Nephron (organoid): Measurements from ENCODE around the gene GPR149.

Experiments used
- H3K27ac Mint-ChIP-seq, 3 experiments: 2 replicates each; pipeline ENCODE4 v1.8.0; 2020; ENCODE audit warnings: mixed read lengths in 3 of 3, mild to moderate bottlenecking in 2 of 3, moderate library complexity in 1 of 3
- H3K27me3 Mint-ChIP-seq: 2 replicates; pipeline ENCODE4 v1.8.0; 2021; ENCODE audit warnings: low read depth, mild to moderate bottlenecking, moderate library complexity, mixed read lengths
- H3K36me3 Mint-ChIP-seq: 2 replicates; pipeline ENCODE4 v1.8.0; 2020; ENCODE audit warnings: low read depth, mixed read lengths
- H3K4me1 Mint-ChIP-seq: 2 replicates; pipeline ENCODE4 v1.8.0; 2020; ENCODE audit warnings: mixed read lengths
- H3K4me3 Mint-ChIP-seq, 3 experiments: 2 replicates each; pipeline ENCODE4 v1.8.0; 2020; ENCODE audit warnings: mild to moderate bottlenecking in 3 of 3, mixed read lengths in 3 of 3, moderate library complexity in 2 of 3
- H3K9me3 Mint-ChIP-seq: 2 replicates; pipeline ENCODE4 v1.8.0; 2020; ENCODE audit warnings: mixed read lengths
- TF ChIP-seq, protein P1 (sequence below), 3 experiments: fragments of 200-600 bp; sonication (generic); IDR thresholded peaks; one replicate each; pipeline ENCODE4 v1.5.0; 2021; ENCODE audit warnings: antibody characterized with exemption in 3 of 3; ENCODE audit not compliant: unreplicated experiment in 3 of 3

The GPR149 gene

GRCh38 chr3:154398084-154398967, 31.7 kb downstream of the GPR149 start:
- H3K4me1 Mint-ChIP-seq = no peaks in the 10 kb centered on the region
- no peaks in the 10 kb centered on the region for H3K27me3 Mint-ChIP-seq
- no peaks in the 10 kb centered on the region for H3K36me3 Mint-ChIP-seq
- TF ChIP-seq, protein P1, sequence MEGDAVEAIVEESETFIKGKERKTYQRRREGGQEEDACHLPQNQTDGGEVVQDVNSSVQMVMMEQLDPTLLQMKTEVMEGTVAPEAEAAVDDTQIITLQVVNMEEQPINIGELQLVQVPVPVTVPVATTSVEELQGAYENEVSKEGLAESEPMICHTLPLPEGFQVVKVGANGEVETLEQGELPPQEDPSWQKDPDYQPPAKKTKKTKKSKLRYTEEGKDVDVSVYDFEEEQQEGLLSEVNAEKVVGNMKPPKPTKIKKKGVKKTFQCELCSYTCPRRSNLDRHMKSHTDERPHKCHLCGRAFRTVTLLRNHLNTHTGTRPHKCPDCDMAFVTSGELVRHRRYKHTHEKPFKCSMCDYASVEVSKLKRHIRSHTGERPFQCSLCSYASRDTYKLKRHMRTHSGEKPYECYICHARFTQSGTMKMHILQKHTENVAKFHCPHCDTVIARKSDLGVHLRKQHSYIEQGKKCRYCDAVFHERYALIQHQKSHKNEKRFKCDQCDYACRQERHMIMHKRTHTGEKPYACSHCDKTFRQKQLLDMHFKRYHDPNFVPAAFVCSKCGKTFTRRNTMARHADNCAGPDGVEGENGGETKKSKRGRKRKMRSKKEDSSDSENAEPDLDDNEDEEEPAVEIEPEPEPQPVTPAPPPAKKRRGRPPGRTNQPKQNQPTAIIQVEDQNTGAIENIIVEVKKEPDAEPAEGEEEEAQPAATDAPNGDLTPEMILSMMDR (IDR thresholded peaks at IDR 0.05; ENCODE audit: unreplicated experiment in 3 of 3) = no peak
- H3K9me3 Mint-ChIP-seq = no peaks in the 10 kb centered on the region
- H3K27ac Mint-ChIP-seq = no peak overlapping the region
- H3K4me3 Mint-ChIP-seq = no peak overlapping the region

GRCh38 chr3:154389861-154390260, 40.1 kb downstream of the GPR149 start:
- no peaks in the 10 kb centered on the region for H3K36me3 Mint-ChIP-seq
- no peak overlapping the region for H3K27ac Mint-ChIP-seq
- TF ChIP-seq, protein P1 (IDR thresholded peaks at IDR 0.05; ENCODE audit: unreplicated experiment in 3 of 3) = no peak
- H3K9me3 Mint-ChIP-seq = no peaks in the 10 kb centered on the region
- H3K4me3 Mint-ChIP-seq = no peak overlapping the region
- H3K4me1 Mint-ChIP-seq = no peaks in the 10 kb centered on the region
- H3K27me3 Mint-ChIP-seq = no peaks in the 10 kb centered on the region

GRCh38 chr3:154384479-154384878, 45.5 kb downstream of the GPR149 start:
- no peaks in the 10 kb centered on the region for H3K27me3 Mint-ChIP-seq
- H3K4me1 Mint-ChIP-seq = no peaks in the 10 kb centered on the region
- TF ChIP-seq, protein P1 (IDR thresholded peaks at IDR 0.05; ENCODE audit: unreplicated experiment in 3 of 3) = no peak
- no peak overlapping the region for H3K4me3 Mint-ChIP-seq
- H3K36me3 Mint-ChIP-seq = no peaks in the 10 kb centered on the region
- no peaks in the 10 kb centered on the region for H3K9me3 Mint-ChIP-seq
- no peak overlapping the region for H3K27ac Mint-ChIP-seq

- TF ChIP-seq, protein P1 (IDR thresholded peaks at IDR 0.05; ENCODE audit: unreplicated experiment in 3 of 3) = no peak
- H3K4me1 Mint-ChIP-seq = no peaks in the 10 kb centered on the region
- no peak overlapping the region for H3K27ac Mint-ChIP-seq
- H3K36me3 Mint-ChIP-seq = no peaks in the 10 kb centered on the region
- H3K27me3 Mint-ChIP-seq = no peaks in the 10 kb centered on the region
- H3K9me3 Mint-ChIP-seq = no peaks in the 10 kb centered on the region
- no peak overlapping the region for H3K4me3 Mint-ChIP-seq
Measured at GRCh38 chr3:154378311-154378710, 51.7 kb downstream of the GPR149 start.

GRCh38 chr3:154367221-154367620, 62.8 kb downstream of the GPR149 start:
- TF ChIP-seq, protein P1 (IDR thresholded peaks at IDR 0.05; ENCODE audit: unreplicated experiment in 3 of 3) = no peak
- H3K4me1 Mint-ChIP-seq = no peaks in the 10 kb centered on the region
- no peaks in the 10 kb centered on the region for H3K27me3 Mint-ChIP-seq
- no peak overlapping the region for H3K4me3 Mint-ChIP-seq
- H3K27ac Mint-ChIP-seq = no peak overlapping the region
- peaks cover 3% of the 10 kb centered on the region for H3K9me3 Mint-ChIP-seq
- no peaks in the 10 kb centered on the region for H3K36me3 Mint-ChIP-seq

GRCh38 chr3:154364849-154365248, 65.1 kb downstream of the GPR149 start:
- no peaks in the 10 kb centered on the region for H3K4me1 Mint-ChIP-seq
- TF ChIP-seq, protein P1 (IDR thresholded peaks at IDR 0.05; ENCODE audit: unreplicated experiment in 3 of 3) = no peak
- peaks cover 3% of the 10 kb centered on the region for H3K9me3 Mint-ChIP-seq
- no peak overlapping the region for H3K4me3 Mint-ChIP-seq
- H3K27me3 Mint-ChIP-seq = no peaks in the 10 kb centered on the region
- no peaks in the 10 kb centered on the region for H3K36me3 Mint-ChIP-seq
- H3K27ac Mint-ChIP-seq = no peak overlapping the region
